Mesodermal cell (in vitro differentiated cells): Measurements from ENCODE around the gene TSC22D3.

Experiments used
- H3K27ac ChIP-seq: 2 replicates; pipeline ENCODE4 v1.7.0; 2013; ENCODE audit warnings: mild to moderate bottlenecking, low read depth, low read length, moderate library complexity; ENCODE audit not compliant: severe bottlenecking
- H3K36me3 ChIP-seq: 2 replicates; pipeline ENCODE4 v1.7.1; 2013; ENCODE audit warnings: mild to moderate bottlenecking, low read length, moderate library complexity; ENCODE audit not compliant: control insufficient read depth, insufficient read depth
- H3K4me1 ChIP-seq: one replicate; pipeline ENCODE4 v1.7.1; 2013; ENCODE audit warnings: mild to moderate bottlenecking, low read length; ENCODE audit not compliant: insufficient read depth, control insufficient read depth, poor library complexity, severe bottlenecking
- H3K4me3 ChIP-seq: 2 replicates; pipeline ENCODE4 v1.7.0; 2013; ENCODE audit warnings: low read length, control low read depth, mild to moderate bottlenecking; ENCODE audit not compliant: insufficient read depth, poor library complexity, severe bottlenecking; ENCODE audit errors: extremely low read depth
- H3K9me3 ChIP-seq: 2 replicates; pipeline ENCODE4 v1.7.1; 2013; ENCODE audit warnings: mild to moderate bottlenecking, low read length, moderate library complexity; ENCODE audit not compliant: control insufficient read depth
- WGBS, 2 experiments: methylation state at CpG; one replicate each; pipeline ENCODE4 v1.1.5; 2013; ENCODE audit warnings: missing lambda C conversion rate in 2 of 2; ENCODE audit not compliant: insufficient coverage in 2 of 2; 5-methylcytosine and 5-hydroxymethylcytosine counted together

TSC22D3 gene

DNA sequence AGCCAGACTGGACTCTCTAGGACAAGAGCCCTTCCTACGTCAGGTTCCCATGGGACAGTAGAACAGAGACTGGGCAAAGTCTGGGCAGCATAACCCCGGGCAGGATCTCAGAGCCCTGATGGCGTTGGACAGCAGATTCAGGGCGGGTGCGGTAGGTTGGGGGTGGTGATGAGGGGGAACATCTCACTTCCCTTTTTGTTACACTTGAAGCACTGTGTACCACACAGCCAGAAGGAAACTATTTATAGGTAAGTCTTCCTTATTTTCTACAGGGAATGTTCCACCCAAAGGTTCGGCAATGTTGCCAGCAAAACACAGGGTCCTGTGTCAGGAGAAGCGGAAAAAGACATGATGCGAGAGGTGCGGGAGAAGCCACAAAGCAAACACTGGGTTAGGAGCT, 54.3 kb downstream of the TSC22D3 start:
- Histone ChIP-seq H3K27ac (no peak overlapping the region), H3K4me3 (no peak overlapping the region), H3K36me3 (no peaks in the 10 kb centered on the region), H3K4me1 (peaks cover 8% of the 10 kb centered on the region), H3K9me3 (no peaks in the 10 kb centered on the region)
- WGBS, 2 experiments = no CpG with 5 or more reads among the region's 9 CpGs

DNA sequence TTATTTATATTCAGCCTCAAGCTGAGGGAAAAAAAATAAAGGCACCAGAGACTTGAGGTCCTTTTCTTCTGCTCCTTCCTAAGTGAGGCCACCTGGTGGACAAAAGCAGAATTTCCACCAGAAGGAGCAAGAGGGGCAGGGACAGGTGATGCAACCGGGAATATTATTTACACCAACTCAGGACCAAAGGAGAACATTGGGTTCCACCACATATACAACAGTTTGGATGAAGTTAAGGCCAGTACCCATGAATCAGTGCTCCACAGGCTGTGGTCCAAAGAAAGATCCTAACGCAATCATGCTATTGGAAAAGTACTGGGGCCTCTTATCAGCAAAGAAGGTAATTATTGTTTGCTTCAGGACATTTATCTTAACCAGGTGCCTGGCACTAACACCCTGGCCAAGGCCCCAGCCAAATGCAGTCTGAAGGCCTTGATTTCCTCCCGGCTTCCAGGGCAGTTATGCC, 57.4 kb downstream of the TSC22D3 start:
- peaks cover 5% of the 10 kb centered on the region for H3K4me1 ChIP-seq
- no peaks in the 10 kb centered on the region for H3K9me3 ChIP-seq
- peaks cover 11% of the 10 kb centered on the region for H3K36me3 ChIP-seq
- no CpG with 5 or more reads among the region's 3 CpGs for WGBS, 2 experiments
- H3K27ac ChIP-seq = peak overlapping the region; percentile 29
- no peak overlapping the region for H3K4me3 ChIP-seq

DNA sequence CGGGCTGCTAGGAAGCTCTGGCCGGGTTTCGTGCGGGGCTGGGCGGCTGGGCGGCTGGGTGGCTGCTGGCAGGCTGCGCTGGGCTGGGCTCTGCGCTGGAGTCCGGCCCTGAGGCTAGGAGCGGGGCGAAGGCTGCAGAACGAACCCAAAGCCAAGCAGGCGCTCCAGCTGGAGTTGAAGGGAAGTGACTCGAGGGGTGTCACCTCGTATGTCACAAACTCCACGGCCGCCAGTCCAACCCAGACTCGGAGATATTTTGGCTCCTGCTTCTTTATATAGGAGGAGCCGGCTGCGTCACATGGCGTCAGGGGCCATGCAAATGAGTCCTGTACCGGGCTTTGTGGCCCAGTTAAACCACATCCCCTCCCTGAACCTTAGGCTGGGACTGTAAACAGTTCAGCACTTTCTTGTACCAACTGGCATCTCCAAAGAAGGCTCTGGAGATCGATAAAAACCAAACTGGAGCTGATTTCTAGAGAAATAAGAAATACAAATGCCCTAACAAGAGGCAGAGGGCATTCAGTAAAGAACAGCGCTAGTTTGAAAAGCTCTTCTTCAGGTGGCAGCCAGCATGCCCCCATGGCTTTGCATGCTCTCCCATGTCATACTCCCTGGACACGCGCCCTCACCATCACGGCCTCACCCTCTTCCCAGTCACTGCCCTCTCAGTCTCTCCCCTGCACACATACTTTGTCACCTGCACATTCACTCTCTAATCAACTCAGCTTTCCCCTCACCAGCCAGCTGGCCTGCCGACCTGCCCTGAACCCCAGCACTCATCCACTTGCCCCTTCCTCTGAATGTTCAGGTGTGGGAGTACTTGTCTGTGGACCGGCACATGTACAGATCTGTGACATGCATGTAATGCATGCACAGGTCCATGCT, 58.5 kb downstream of the TSC22D3 start:
- peaks cover 11% of the 10 kb centered on the region for H3K36me3 ChIP-seq
- H3K4me3 ChIP-seq = peak overlapping the region; percentile 56
- no peaks in the 10 kb centered on the region for H3K9me3 ChIP-seq
- WGBS, 2 experiments = 20 to 25% methylated on average over 10 to 18 of the region's 29 CpGs
- peak overlapping the region; percentile 74 for H3K27ac ChIP-seq
- peaks cover 12% of the 10 kb centered on the region for H3K4me1 ChIP-seq

DNA sequence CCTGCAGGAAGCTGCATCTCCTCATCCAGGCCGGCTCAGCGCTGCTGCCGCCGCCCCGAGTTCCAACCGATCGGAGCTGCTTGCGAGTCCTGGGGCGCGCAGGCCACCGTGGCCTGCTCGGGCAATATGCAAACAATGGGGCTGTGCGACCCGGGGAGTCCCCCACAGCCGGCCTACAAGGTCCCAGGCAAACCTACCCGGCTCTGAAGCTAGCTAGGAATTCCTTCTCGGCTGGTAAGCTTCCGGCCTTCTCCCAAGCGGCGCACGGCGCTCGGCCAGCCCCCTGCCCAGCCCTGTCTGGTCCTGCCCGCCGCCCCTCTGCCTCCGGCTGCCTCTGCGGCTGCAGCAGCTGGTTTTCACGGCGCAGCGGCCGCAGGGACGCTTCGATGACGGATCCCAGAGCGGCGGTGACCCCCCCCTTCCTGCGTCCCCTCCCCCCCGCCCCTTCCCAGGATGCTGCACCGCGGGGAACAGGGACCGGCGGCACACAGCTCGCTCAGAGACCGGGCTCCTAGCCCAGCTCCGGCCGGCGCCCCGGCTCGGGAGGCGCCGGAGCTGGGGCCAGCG, 59.4 kb downstream of the TSC22D3 start:
- WGBS, 2 experiments = no CpG with 5 or more reads among the region's 52 CpGs
- peak overlapping the region; percentile 74 for H3K27ac ChIP-seq

DNA sequence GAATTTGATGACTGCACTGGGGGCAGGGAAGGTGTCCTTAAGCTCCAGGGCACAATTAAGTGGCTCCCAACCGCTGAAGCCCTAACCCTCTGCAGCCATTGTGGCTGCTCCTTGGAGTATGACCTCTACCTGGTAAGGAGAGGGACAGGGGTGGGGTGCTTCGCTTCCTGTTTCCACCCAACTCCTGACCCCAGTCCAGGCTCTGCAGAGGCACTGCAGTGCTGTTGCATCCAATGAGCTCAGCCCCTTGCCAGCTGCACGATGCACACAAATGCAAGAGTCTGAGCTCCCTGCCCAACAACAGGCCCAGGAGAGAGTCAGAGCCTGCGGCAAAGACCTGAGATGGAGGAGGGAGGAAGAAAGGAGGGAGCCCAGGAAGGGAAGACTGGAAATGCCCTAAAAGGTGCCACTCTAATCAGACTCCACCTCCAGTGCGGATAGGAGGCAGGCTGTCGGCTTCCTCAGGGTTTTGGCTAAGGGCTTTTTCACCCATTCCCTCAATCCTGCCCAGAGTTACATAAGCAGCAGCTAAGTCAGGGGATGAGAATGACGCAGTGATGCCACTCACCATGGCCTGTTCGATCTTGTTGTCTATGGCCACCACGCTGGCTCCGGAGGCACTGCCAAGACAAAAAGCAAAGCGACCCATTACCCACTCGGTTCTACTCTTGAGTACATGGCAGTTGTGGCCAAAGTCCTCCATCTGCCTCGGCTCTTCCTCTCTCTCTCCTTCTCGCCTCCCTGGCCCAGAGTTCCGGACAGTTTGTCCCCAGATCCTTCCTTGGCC, 60.1 kb downstream of the TSC22D3 start:
- peaks cover 11% of the 10 kb centered on the region for H3K36me3 ChIP-seq
- H3K9me3 ChIP-seq = no peaks in the 10 kb centered on the region
- no peak overlapping the region for H3K27ac ChIP-seq
- 13 to 15% methylated on average over 4 of the region's 15 CpGs for WGBS, 2 experiments
- peaks cover 19% of the 10 kb centered on the region for H3K4me1 ChIP-seq
- H3K4me3 ChIP-seq = peak overlapping the region; percentile 56

More for the DNA sequence above, 59.4 kb downstream of the TSC22D3 start:
- Histone ChIP-seq H3K4me3 (peak overlapping the region; percentile 56), H3K9me3 (no peaks in the 10 kb centered on the region), H3K36me3 (peaks cover 11% of the 10 kb centered on the region), H3K4me1 (peaks cover 19% of the 10 kb centered on the region)

DNA sequence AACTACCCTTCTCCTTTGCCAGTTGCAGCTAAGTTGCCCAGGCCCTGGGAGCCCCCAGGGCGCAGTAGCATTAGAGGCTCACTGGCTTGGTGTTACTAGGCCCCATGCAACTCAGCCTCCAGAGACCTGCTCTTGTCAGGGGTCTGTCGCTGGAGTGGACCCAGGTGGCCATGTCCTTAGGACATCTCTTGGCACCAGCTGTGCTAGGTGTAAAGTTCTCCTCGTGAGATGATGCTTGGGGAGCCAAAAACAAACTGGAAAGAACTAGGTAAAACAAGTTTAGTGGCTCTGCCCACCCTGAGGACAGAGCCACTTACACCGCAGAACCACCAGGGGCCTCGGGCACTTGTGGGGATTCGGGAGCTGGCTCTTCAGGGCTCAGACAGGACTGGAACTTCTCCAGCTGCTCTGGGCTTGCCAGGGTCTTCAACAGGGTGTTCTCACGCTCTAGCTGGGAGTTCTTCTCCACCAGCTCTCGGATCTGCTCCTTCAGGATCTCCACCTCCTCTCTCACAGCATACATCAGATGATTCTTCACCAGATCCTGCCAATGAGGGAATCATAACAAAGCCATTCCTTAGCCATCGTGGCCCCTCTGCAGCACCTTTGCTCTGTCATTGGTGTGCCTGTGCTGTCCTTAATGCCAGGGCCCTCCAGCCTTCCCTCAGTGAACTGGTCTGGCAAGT, 61.2 kb downstream of the TSC22D3 start:
- H3K9me3 ChIP-seq = no peaks in the 10 kb centered on the region
- H3K4me1 ChIP-seq = peaks cover 19% of the 10 kb centered on the region
- WGBS, 2 experiments = 93 to 95% methylated on average over 7 of the region's 9 CpGs
- no peak overlapping the region for H3K27ac ChIP-seq
- peaks cover 11% of the 10 kb centered on the region for H3K36me3 ChIP-seq
- H3K4me3 ChIP-seq = no peak overlapping the region

DNA sequence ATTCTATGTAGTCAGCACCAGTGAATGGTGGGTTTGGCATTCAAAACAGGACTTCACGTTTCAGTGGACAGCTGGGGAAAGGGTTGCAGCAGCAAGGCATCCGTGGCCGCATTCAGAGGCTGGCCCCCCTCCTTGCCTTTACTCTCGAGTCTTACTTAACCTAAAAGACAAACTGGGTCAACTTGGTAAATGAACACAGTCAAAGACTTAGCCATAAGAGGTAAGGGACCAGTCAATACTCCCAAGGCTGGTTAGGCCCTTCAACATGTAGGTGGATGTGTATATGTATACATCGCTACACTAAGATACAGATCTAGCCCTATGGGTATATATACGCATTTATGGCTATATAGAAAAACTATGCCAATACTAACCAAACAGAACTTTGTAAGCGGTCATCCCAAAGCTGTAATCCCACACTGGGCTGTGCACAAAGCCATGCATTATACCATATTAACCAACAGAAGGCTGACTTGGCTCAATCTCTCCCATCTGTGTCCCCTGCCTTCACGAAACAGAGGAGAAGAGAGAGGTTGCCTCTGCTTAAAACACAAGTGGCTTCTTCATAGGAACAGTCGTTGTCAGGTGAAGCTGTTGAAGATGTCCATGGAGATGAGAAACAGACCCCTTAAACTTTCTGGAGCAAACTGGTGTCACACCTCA, 61.9 kb downstream of the TSC22D3 start:
- Histone ChIP-seq H3K27ac (no peak overlapping the region), H3K9me3 (no peaks in the 10 kb centered on the region), H3K4me1 (peaks cover 19% of the 10 kb centered on the region), H3K4me3 (no peak overlapping the region), H3K36me3 (peaks cover 11% of the 10 kb centered on the region)
- 100% methylated on average over 1 of the region's 9 CpGs; no CpG with 5 or more reads in 1 of the 2 experiments for WGBS, 2 experiments

DNA sequence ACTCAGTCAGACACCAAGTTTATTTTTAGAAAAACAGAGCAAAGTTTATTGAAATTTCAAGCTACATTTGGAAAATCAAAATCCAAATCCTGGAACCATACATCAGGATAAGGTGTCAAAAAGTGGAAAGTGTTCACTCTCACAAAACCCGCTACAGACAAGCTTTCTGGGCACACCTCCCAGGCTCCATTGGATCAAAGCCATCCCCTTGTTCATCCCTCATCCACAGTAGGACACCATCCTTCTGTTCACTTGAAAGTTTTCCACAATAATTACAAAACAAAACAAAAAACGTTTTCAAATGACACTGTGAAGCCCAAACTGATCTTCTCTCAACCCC, 62.4 kb downstream of the TSC22D3 start:
- no peak overlapping the region for H3K27ac ChIP-seq
- H3K36me3 ChIP-seq = peaks cover 11% of the 10 kb centered on the region
- H3K4me3 ChIP-seq = no peak overlapping the region
- peaks cover 14% of the 10 kb centered on the region for H3K4me1 ChIP-seq
- WGBS, 2 experiments = no CpG with 5 or more reads among the region's 2 CpGs
- H3K9me3 ChIP-seq = no peaks in the 10 kb centered on the region

DNA sequence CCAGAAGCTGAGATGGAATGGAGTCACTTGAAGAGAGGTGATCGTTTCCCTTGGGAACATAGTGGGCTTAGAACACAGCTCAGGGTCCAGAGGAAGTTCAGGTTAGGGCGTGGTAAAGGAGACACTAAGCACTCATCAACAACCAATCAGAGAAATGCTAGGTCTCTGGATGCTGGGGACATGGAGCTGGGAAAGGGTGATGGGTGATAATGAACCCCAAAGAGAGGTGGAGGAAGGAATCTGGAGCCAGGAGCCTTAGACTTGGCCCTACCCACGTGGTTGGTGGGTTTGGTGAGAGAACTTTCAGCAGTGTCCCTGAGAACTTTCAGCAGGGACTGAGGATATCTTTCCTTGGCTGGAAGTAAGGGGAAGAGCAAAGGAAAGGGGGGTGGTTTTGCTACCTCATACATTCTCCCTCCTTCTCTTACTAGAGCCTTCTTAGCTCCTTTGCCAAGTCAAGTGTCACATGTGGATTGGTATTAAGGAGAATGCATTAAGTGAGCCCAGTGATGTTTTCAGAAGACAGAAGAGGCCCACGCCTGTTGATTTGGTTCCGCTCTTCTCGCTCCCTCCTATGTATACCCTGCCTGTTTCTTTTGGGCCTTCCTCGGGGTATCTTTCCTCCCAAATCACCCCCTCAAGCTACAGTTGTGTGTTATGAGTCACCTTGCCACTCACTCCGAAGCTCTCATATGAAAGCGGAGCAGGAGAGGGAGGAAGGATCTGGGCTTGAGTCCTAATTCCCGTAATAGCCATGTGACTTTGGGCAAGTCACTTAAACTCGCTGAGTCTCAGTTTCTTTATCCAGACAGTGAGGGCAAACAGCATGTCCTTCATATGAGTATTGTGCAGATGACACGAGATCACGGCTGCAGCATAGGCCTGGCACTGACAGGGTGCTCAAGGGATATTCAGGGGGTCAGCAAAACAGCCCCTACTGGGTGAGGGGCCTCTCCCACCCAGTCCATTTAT, 63.1 kb downstream of the TSC22D3 start:
- H3K36me3 ChIP-seq = peaks cover 11% of the 10 kb centered on the region
- WGBS, 2 experiments = 89 to 100% methylated on average over 2 to 6 of the region's 13 CpGs
- H3K4me3 ChIP-seq = no peak overlapping the region
- H3K4me1 ChIP-seq = peaks cover 13% of the 10 kb centered on the region
- peak overlapping the region; percentile 98 for H3K27ac ChIP-seq
- H3K9me3 ChIP-seq = no peaks in the 10 kb centered on the region
